GM12875 (cell line): Measurements from ENCODE around the gene HIVEP3.

Source experiments
- H3K4me3 ChIP-seq: one replicate; pipeline ENCODE4 v1.5.1; 2011; ENCODE audit warnings: low read depth, low read length, control low read depth
- TF ChIP-seq, protein P1 (sequence below): IDR thresholded peaks from 2 replicates; pipeline ENCODE4 v1.5.1; 2011; ENCODE audit warnings: low read depth, mild to moderate bottlenecking, control low read depth, inconsistent platforms, low read length, moderate library complexity, borderline replicate concordance; ENCODE audit not compliant: insufficient read depth

HIVEP3 gene

DNA sequence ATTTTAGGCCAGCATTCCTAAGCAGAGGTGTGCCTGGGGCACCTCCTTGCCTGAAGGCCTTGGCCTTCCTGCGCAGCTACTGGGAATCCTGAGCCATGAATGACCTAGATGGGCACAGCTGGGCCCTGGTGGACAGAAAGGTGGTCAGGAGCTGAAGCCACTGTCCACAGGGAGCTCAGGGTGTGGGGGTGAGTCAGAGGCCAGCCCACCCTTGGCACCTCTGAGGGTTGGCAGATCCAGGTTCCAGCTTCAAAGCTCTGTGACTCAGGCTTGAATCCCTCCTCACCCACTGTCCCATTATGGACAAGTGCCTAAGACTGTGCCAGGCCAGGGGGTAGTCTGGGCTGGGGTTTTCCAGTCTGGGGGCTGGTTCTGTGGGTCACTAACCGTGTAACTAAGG is 427.8 kb downstream of the HIVEP3 start:
- no peak overlapping the region for H3K4me3 ChIP-seq
- TF ChIP-seq, protein P1, sequence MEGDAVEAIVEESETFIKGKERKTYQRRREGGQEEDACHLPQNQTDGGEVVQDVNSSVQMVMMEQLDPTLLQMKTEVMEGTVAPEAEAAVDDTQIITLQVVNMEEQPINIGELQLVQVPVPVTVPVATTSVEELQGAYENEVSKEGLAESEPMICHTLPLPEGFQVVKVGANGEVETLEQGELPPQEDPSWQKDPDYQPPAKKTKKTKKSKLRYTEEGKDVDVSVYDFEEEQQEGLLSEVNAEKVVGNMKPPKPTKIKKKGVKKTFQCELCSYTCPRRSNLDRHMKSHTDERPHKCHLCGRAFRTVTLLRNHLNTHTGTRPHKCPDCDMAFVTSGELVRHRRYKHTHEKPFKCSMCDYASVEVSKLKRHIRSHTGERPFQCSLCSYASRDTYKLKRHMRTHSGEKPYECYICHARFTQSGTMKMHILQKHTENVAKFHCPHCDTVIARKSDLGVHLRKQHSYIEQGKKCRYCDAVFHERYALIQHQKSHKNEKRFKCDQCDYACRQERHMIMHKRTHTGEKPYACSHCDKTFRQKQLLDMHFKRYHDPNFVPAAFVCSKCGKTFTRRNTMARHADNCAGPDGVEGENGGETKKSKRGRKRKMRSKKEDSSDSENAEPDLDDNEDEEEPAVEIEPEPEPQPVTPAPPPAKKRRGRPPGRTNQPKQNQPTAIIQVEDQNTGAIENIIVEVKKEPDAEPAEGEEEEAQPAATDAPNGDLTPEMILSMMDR: no peak

DNA sequence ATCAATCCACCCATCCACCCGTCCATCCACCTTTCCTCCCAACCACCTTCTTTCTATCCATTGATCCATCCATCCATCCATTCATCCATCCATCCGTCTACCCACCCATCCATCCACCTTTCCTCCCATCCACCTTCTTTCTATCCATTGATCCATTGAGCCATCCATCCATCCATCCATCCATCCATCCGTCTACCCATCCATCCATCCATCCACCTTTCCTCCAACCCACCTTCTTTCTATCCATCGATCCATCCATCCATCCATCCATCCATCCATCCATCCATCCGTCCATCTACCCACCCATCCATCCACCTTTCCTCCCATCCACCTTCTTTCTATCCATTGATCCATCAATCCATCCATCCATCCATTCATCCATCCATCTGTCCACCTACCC is 429.2 kb downstream of the HIVEP3 start:
- TF ChIP-seq, protein P1: no peak
- H3K4me3 ChIP-seq: no peak overlapping the region

DNA sequence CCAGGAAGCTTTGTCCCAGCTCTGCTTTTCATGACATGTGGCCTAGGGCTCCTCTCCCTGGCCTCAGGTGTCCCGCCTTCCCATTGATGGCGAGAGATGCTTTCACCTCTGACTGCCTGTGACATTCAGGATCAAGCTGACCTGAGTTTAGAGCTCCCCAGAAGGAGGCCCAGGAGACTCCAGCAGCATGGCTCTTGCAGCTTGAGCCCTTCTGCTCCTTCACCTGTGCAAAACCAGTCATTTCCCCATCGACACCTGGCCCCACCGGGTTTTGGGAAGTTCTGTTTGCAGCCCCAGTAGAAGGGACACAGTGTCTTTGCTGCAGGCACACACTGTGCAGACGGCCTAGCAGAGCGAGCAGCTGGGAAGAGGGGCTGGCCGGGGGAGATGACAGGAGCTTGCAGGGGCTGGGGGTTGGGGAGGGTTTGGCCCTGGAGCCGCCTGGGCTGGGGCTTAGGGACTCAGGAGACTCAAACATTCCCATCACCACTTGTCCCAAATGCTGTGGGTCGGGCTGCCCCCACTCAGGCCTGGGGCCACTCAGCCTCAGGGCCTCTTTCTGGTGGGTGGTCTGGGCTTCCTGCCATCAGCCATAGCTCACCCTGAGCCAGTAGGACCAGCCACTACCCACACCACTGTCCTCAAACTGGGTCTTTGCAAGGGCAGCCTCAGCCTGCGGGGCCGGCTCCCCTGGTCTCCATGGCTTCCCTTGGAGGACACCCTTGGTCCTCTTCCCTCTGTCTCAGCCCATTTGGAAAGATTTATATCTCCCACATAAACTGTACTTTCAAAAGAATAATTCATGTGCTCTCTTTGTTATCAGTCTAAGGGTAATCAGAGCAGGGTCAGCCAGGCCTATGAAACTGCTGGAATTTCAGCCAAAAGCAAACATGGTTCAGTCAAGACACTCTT is 430.4 kb downstream of the HIVEP3 start:
- TF ChIP-seq, protein P1: no peak
- H3K4me3 ChIP-seq: no peak overlapping the region

DNA sequence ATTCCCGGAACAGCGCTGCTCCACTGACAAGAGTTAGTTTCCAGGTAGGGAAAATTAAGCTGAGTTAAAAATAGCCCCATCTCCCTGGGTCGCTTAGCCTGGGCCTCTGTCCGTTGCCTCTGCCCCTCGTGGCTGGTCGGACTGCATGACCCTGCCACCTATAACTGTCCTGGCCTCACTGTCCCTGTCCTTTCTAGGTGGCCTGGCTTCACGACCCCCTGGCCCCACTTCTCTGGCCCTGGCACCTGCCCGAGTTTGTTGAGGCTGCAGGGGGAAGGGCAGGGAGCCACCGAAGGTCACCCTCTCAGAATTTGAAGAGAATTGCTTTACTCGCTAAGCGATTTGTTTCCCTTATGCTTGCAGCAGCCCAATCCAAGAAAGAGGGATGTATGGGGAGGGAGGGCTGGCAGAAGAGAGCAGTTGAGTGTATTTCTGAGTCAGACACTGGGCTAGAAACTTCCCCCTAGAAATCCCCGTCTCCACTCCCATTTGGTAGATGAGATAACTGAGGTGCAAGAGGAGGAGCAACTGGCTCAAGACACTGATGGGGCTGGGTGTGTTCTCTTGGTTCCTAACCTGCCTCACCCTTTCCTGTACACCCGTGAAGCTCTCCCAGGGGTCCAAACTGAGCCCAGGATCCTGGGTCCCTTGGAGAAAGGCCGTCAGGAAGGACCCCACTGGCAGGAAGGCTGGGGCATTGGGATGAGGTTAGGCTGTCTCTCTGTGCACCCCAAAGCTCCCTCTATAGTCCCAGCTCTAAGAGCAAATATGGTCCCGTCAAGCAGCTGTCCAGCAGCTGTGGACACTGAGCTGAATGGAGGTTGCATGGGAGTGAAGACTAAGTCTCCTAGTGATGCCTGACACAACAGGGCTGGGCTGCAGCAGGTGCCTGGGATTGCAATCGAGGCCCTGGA is 431.3 kb downstream of the HIVEP3 start:
- TF ChIP-seq, protein P1: no peak
- H3K4me3 ChIP-seq: peak overlapping the region; percentile 36

DNA sequence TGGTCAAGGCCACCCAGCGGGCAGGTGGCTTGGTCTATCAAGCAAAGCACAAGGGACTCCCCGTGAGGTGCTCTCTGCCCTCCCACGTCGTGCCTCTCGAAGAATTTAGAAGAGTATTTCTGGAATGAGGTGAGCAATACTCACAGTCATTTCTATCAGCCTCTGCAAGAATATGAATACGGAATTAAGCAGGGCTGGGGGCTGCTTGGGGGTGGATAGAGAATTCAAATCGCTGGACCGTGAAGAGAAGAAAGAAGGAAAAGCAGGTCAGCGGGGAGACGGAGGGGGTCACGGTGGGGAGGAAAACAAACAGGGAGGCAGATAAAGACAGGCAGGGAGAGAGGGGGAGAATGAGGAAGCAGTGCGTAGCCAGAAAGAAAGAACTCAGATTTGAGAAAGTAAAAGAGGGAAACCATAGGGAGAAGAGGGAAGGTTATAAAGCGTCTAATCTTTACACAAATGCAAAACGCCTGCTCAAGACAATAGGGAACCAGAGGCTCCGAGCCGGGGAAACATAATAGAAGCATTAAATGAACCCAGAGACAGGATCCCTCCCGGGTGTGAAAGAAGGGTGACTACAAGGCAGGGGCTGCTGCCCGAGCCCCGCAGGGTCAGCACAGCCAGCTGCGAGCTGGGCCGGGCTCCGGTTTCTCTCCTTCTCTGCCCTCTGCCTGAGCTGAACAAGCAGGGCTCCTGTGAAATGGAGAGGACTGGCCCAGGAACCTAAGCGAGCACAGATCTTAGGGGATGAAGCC is 432.2 kb downstream of the HIVEP3 start:
- H3K4me3 ChIP-seq: peak overlapping the region; percentile 36
- TF ChIP-seq, protein P1: no peak

DNA sequence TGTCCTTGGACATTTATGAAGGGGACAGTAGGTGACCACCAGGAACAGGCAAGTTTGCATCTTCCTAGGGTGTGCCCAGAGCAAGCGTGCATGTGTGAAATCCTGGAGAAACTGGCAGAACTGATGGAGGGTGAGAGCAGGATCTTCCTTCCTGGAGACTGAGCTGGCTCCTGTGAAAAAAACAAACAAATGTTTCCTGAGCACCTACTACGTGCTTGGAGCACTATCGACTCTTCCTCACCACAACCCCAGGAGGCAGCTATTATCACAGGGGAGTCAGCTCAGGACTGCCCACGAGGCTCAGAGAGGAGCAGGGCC is 432.7 kb downstream of the HIVEP3 start:
- TF ChIP-seq, protein P1: no peak

More for the DNA sequence above, 432.7 kb downstream of the HIVEP3 start:
- no peak overlapping the region for H3K4me3 ChIP-seq
